Measurements from ENCODE around the gene SPOCK2.

DNA sequence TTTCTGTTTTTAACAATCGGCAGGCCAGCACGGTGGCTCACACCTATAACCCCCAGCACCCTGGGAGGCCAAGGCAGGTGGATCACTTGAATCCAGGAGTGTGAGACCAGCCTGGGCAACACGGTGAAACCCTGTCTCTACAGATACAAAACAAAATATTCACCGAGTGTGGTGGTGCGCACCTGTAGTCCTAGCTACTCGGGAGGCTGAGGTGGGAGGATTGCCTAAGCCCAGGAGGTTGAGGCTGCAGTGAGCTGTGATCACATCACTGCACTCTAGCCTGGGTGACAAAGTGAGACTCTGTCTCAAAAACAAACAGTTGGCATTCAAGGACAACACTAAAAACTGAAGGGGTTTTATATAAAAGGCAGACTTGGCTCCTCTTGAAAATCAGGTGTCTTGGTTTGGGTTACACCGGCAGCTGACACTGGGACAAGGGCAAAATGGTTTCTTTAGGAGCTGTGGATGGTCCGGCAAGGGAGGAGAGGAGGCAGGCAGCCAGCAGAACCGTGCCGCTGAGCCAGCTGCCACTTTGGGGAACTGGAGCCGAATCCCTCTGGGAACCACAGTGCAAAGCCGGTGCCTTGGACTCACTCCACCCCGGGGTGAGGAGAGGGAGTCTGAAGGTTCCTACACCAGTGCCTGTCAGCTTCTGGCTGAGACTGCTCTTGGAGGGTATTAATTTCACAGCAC lies 71.6 kb downstream of the SPOCK2 start:
- TF ChIP-seq, protein P1, sequence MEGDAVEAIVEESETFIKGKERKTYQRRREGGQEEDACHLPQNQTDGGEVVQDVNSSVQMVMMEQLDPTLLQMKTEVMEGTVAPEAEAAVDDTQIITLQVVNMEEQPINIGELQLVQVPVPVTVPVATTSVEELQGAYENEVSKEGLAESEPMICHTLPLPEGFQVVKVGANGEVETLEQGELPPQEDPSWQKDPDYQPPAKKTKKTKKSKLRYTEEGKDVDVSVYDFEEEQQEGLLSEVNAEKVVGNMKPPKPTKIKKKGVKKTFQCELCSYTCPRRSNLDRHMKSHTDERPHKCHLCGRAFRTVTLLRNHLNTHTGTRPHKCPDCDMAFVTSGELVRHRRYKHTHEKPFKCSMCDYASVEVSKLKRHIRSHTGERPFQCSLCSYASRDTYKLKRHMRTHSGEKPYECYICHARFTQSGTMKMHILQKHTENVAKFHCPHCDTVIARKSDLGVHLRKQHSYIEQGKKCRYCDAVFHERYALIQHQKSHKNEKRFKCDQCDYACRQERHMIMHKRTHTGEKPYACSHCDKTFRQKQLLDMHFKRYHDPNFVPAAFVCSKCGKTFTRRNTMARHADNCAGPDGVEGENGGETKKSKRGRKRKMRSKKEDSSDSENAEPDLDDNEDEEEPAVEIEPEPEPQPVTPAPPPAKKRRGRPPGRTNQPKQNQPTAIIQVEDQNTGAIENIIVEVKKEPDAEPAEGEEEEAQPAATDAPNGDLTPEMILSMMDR (IDR thresholded peaks at IDR 0.05): no peak
- no peak for TF ChIP-seq EP300 (IDR thresholded peaks at IDR 0.05)

Measured in esophagus muscularis mucosa (tissue), 3 donors.